ENCODE results near the gene KRT3.

The KRT3 gene

GRCh38 chr12:52807544-52808470 is 11.9 kb upstream of the KRT3 start:
- no peak for TF ChIP-seq CTCF (IDR thresholded peaks at IDR 0.05; ENCODE audit: low read depth, low read length)
- H3K4me3 ChIP-seq (ENCODE audit: low read depth, low read length): no peak overlapping the region

DNA sequence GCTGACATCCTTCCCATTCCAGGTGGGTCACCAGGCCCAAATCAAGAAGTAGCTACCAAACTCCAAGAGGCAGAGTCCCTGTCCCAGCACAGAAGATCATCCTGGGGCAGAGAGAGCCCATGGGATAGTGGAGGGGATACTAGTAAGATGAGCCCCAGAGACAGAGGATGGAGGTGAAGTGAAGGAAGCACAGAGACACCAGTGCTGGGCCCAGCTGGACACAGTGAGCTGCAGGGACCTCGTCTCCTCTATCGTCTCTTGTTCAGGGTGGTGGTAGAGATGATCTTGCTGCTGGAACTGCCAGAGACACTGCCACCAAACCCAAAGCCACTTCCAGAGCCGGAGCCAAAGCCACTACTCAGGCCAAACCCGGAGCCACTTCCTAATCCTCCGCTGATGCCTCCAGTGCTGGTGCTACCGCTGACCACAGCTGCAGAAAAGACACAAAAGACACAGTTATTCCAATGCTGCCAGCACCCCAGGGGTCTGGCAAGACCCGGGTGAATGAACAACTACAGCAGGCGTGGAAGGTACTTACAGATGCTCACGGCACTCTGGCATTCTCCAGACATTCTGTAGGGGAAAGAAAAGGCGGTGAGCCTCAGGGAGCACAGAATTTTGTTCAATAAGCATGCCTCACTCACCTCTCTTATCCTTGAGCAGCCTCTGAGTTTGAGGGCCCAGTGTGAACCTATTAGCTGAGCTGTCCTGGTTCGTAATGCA is 11.1 kb upstream of the KRT3 start:
- TF ChIP-seq CTCF (IDR thresholded peaks at IDR 0.05; ENCODE audit: low read depth, low read length): no peak
- no peak overlapping the region for H3K4me3 ChIP-seq (ENCODE audit: low read depth, low read length)

GRCh38 chr12:52806169-52806811 is 10.4 kb upstream of the KRT3 start:
- no peak for TF ChIP-seq CTCF (IDR thresholded peaks at IDR 0.05; ENCODE audit: low read depth, low read length)
- H3K4me3 ChIP-seq (ENCODE audit: low read depth, low read length): no peak overlapping the region

DNA sequence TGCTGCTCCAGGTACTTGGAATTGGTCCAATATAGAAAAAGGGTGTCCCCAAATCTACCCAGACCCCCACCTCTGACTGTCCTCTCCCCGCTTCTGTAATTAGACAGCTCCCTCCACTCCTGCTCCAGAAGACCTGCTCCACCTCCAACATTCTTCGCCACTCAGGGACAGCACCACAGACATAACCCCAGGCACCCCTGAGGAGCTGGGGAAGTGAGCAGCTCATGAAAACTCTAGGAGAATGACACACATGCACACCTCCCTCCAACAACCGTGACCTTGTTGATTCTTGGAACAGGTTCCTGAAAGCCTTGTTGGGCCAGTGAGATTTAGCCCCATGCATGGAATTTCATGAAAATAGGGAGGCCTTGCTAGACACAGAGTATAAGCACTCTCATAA is 9.8 kb upstream of the KRT3 start:
- TF ChIP-seq CTCF (IDR thresholded peaks at IDR 0.05; ENCODE audit: low read depth, low read length): no peak
- H3K4me3 ChIP-seq (ENCODE audit: low read depth, low read length): no peak overlapping the region

- TF ChIP-seq CTCF (IDR thresholded peaks at IDR 0.05; ENCODE audit: low read depth, low read length): no peak
- no peak overlapping the region for H3K4me3 ChIP-seq (ENCODE audit: low read depth, low read length)
These were observed 9.1 kb upstream of the KRT3 start for GRCh38 chr12:52805000-52805399.

GRCh38 chr12:52802442-52802841 is 6.5 kb upstream of the KRT3 start:
- no peak overlapping the region for H3K4me3 ChIP-seq (ENCODE audit: low read depth, low read length)
- no peak for TF ChIP-seq CTCF (IDR thresholded peaks at IDR 0.05; ENCODE audit: low read depth, low read length)

Data from WI38 (cell line).